GM23338 (cell line): ENCODE data around the gene POLR1A. TPM values are rescaled to one million over a fixed set of nuclear protein-coding genes. Genes with fewer than 3 reads are reported as not detected.

Source experiments
- ATAC-seq: fragments of 200-7000 bp; cut with Tn5 transposase; 3 replicates; pipeline ENCODE4 v1.9.1; 2020
- DNase-seq: peaks from one replicate; pipeline ENCODE4 v3.0.0-alpha.2; 2015; ENCODE audit warnings: low spot score
- H2AFZ ChIP-seq: fragments of 200-600 bp; sonication (generic); 2 replicates; pipeline ENCODE4 v1.8.0; 2016; ENCODE audit warnings: antibody characterized with exemption, mild to moderate bottlenecking, moderate library complexity
- H3F3A ChIP-seq: fragments of 200-600 bp; sonication (generic); replicated peaks from 2 replicates; pipeline ENCODE4 v1.8.0; 2017; ENCODE audit warnings: antibody characterized with exemption, mixed run types, low read depth
- H3K27ac ChIP-seq: fragments of 200-600 bp; sonication (generic); 2 replicates; pipeline ENCODE4 v1.6.1; 2016; ENCODE audit warnings: low read depth
- H3K27me3 ChIP-seq: fragments of 200-600 bp; sonication (generic); 2 replicates; pipeline ENCODE4 v1.8.0; 2016; ENCODE audit warnings: mild to moderate bottlenecking, mixed run types, moderate library complexity; ENCODE audit not compliant: insufficient read depth
- H3K36me3 ChIP-seq: fragments of 200-600 bp; sonication (generic); 2 replicates; pipeline ENCODE4 v1.8.0; 2016; ENCODE audit warnings: mild to moderate bottlenecking; ENCODE audit not compliant: insufficient read depth
- H3K4me1 ChIP-seq: fragments of 200-600 bp; sonication (generic); 2 replicates; pipeline ENCODE4 v1.8.0; 2016; ENCODE audit warnings: mild to moderate bottlenecking, moderate library complexity; ENCODE audit not compliant: insufficient read depth
- H3K4me2 ChIP-seq: fragments of 200-600 bp; sonication (generic); 2 replicates; pipeline ENCODE4 v1.7.1; 2017; ENCODE audit warnings: mixed run types
- H3K4me3 ChIP-seq: fragments of 200-600 bp; sonication (generic); 2 replicates; pipeline ENCODE4 v1.6.1; 2016; ENCODE audit warnings: mixed run types
- H3K79me2 ChIP-seq: fragments of 200-600 bp; sonication (generic); replicated peaks from 2 replicates; pipeline ENCODE4 v1.8.0; 2017; ENCODE audit warnings: mild to moderate bottlenecking; ENCODE audit not compliant: insufficient read depth
- H3K9me2 ChIP-seq: fragments of 200-600 bp; sonication (generic); 2 replicates; pipeline ENCODE4 v1.8.0; 2017; ENCODE audit not compliant: insufficient read depth
- H4K20me1 ChIP-seq: fragments of 200-600 bp; sonication (generic); replicated peaks from 2 replicates; pipeline ENCODE4 v1.8.0; 2017; ENCODE audit warnings: mild to moderate bottlenecking; ENCODE audit not compliant: insufficient read depth
- H3K27ac Mint-ChIP-seq: 2 replicates; pipeline ENCODE4 v1.8.0; 2020; ENCODE audit warnings: inconsistent platforms, mild to moderate bottlenecking, moderate library complexity, mixed read lengths
- H3K27me3 Mint-ChIP-seq: 3 replicates; pipeline ENCODE4 v1.8.0; 2022; ENCODE audit warnings: low read depth, mild to moderate bottlenecking, moderate library complexity, mixed read lengths, inconsistent platforms; ENCODE audit not compliant: insufficient read depth, poor library complexity
- H3K36me3 Mint-ChIP-seq: 3 replicates; pipeline ENCODE4 v1.8.0; 2021; ENCODE audit warnings: low read depth, mild to moderate bottlenecking, inconsistent platforms, moderate library complexity, mixed read lengths
- H3K4me1 Mint-ChIP-seq: 3 replicates; pipeline ENCODE4 v1.8.0; 2020; ENCODE audit warnings: mild to moderate bottlenecking, inconsistent platforms, mixed read lengths
- H3K4me3 Mint-ChIP-seq: 3 replicates; pipeline ENCODE4 v1.8.0; 2021; ENCODE audit warnings: moderate library complexity, mild to moderate bottlenecking, inconsistent platforms, mixed read lengths
- H3K9me3 Mint-ChIP-seq: 3 replicates; pipeline ENCODE4 v1.8.0; 2020; ENCODE audit warnings: moderate library complexity, mild to moderate bottlenecking, inconsistent platforms, mixed read lengths
- CREB1 ChIP-seq: fragments of 250-450 bp; sonication (Bioruptor Pico); IDR thresholded peaks from 2 replicates; pipeline ENCODE4 v1.5.0; 2020; ENCODE audit warnings: low read depth, mild to moderate bottlenecking, moderate library complexity
- EZH2 ChIP-seq: fragments of 200-600 bp; sonication (generic); IDR thresholded peaks from one replicate; pipeline ENCODE4 v1.8.0; 2017; ENCODE audit warnings: antibody characterized with exemption, mild to moderate bottlenecking, low read depth; ENCODE audit not compliant: unreplicated experiment
- EZH2phosphoT487 ChIP-seq: fragments of 200-600 bp; sonication (generic); IDR thresholded peaks from one replicate; pipeline ENCODE4 v1.8.1; 2018; ENCODE audit warnings: antibody characterized with exemption; ENCODE audit not compliant: unreplicated experiment
- JUNB ChIP-seq: IDR thresholded peaks from one replicate; pipeline ENCODE4 v1.6.1; 2016; ENCODE audit warnings: antibody characterized with exemption; ENCODE audit not compliant: unreplicated experiment
- NANOG ChIP-seq: IDR thresholded peaks from 2 replicates; pipeline ENCODE4 v1.6.1; 2016; ENCODE audit warnings: antibody characterized with exemption, borderline replicate concordance
- POLR2AphosphoS5 ChIP-seq: IDR thresholded peaks from 2 replicates; pipeline ENCODE4 v1.6.1; 2016; ENCODE audit warnings: antibody characterized with exemption, low read depth
- STAT1 ChIP-seq: IDR thresholded peaks from one replicate; pipeline ENCODE4 v1.6.1; 2016; ENCODE audit warnings: antibody characterized with exemption; ENCODE audit not compliant: unreplicated experiment
- ZNF114 ChIP-seq: fragments of 250-450 bp; sonication (Bioruptor Pico); IDR thresholded peaks from 2 replicates; pipeline ENCODE4 v1.5.0; 2020; ENCODE audit warnings: mild to moderate bottlenecking, moderate library complexity
- ZNF331 ChIP-seq: fragments of 250-450 bp; sonication (Bioruptor Pico); IDR thresholded peaks from 2 replicates; pipeline ENCODE4 v1.5.0; 2020; ENCODE audit warnings: low read depth, mild to moderate bottlenecking, moderate library complexity
- polyA plus RNA-seq: library from polyadenylated mRNA; unstranded; fragments of >200 nt; fragmentation: Nextera tagmentation; extraction: Ambion mirVana; gene quantifications from 2 replicates; pipeline ENCODE4 v1.2.1, GENCODE V29; 2016
- total RNA-seq: library from RNA; depleted of rRNA; stranded (reverse); fragments of >200 nt; shearing (Covaris generic); gene quantifications from 2 replicates; pipeline ENCODE4 v1.2.3, GENCODE V29; 2014
- TF ChIP-seq, protein P1 (sequence below): IDR thresholded peaks from one replicate; pipeline ENCODE4 v1.6.1; 2018; ENCODE audit warnings: antibody characterized with exemption; ENCODE audit not compliant: unreplicated experiment
- TF ChIP-seq, protein P2 (sequence below), 2 experiments: fragments of 200-600 bp in 1 of 2; sonication (generic) in 1 of 2; conservative IDR thresholded peaks; 2 replicates each; pipeline versions ENCODE4 v1.5.1 to v1.6.1; 2016 to 2017; ENCODE audit warnings: antibody characterized with exemption in 2 of 2, low read depth in 2 of 2, mild to moderate bottlenecking in 2 of 2, moderate library complexity in 1 of 2
- TF ChIP-seq, protein P3 (sequence below): fragments of 250-450 bp; sonication (Bioruptor Pico); IDR thresholded peaks from 2 replicates; pipeline ENCODE4 v1.5.0; 2020; ENCODE audit warnings: mild to moderate bottlenecking, moderate library complexity
- TF ChIP-seq, protein P4 (sequence below): IDR thresholded peaks from 2 replicates; pipeline ENCODE4 v1.6.1; 2016; ENCODE audit warnings: antibody characterized with exemption

Gene POLR1A
- total and polyA plus RNA-seq, 2 experiments from 2014 or later, result 13.8 to 43.2 TPM

DNA sequence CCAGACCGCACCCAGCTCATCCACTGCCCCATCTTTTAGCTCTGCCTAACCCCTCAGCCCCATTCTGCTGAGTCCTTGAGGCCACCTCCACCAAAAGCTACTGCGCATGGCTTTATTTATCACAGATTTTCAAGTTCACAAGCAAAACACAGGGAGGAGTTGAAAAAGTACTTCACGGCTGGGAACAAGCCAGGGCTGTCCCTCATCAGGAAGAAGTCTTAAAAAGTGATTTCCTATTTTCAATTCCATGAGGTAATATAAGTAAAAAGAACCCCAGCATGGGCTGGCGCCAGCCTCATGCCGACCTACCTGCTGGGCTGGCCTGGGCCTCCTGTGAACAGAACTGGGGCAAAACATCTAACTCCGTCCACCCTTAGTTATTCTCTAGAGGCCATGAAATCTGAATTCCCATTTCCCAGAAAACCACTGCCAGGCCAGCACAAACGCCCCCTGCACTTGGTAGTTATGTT is 69.0 kb downstream of the POLR1A start:
- ATAC-seq (no peak), DNase-seq (no peak)
- Histone ChIP-seq H2AFZ (no peak overlapping the region), H3K4me2 (no peak overlapping the region), H3K27ac (no peak overlapping the region), H3K36me3 (peaks cover 30% of the 10 kb centered on the region), H3F3A (no peaks in the 10 kb centered on the region), H4K20me1 (peaks cover 7% of the 10 kb centered on the region), H3K4me3 (no peak overlapping the region), H3K79me2 (no peaks in the 10 kb centered on the region), H3K9me2 (no peaks in the 10 kb centered on the region), H3K27me3 (no peaks in the 10 kb centered on the region), H3K4me1 (no peaks in the 10 kb centered on the region)
- peaks cover 14% of the 10 kb centered on the region; the same call in 2 of the 3 replicates for H3K4me1 Mint-ChIP-seq
- TF ChIP-seq JUNB (no peak), ZNF114 (CRISPR knock-in tag) (no peak), NANOG (no peak), EZH2phosphoT487 (no peak), STAT1 (no peak), ZNF331 (CRISPR knock-in tag) (no peak), EZH2 (no peak), POLR2AphosphoS5 (no peak), CREB1 (CRISPR knock-in tag) (no peak)
- TF ChIP-seq, protein P1, sequence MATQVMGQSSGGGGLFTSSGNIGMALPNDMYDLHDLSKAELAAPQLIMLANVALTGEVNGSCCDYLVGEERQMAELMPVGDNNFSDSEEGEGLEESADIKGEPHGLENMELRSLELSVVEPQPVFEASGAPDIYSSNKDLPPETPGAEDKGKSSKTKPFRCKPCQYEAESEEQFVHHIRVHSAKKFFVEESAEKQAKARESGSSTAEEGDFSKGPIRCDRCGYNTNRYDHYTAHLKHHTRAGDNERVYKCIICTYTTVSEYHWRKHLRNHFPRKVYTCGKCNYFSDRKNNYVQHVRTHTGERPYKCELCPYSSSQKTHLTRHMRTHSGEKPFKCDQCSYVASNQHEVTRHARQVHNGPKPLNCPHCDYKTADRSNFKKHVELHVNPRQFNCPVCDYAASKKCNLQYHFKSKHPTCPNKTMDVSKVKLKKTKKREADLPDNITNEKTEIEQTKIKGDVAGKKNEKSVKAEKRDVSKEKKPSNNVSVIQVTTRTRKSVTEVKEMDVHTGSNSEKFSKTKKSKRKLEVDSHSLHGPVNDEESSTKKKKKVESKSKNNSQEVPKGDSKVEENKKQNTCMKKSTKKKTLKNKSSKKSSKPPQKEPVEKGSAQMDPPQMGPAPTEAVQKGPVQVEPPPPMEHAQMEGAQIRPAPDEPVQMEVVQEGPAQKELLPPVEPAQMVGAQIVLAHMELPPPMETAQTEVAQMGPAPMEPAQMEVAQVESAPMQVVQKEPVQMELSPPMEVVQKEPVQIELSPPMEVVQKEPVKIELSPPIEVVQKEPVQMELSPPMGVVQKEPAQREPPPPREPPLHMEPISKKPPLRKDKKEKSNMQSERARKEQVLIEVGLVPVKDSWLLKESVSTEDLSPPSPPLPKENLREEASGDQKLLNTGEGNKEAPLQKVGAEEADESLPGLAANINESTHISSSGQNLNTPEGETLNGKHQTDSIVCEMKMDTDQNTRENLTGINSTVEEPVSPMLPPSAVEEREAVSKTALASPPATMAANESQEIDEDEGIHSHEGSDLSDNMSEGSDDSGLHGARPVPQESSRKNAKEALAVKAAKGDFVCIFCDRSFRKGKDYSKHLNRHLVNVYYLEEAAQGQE, result no peak
- TF ChIP-seq, protein P2, sequence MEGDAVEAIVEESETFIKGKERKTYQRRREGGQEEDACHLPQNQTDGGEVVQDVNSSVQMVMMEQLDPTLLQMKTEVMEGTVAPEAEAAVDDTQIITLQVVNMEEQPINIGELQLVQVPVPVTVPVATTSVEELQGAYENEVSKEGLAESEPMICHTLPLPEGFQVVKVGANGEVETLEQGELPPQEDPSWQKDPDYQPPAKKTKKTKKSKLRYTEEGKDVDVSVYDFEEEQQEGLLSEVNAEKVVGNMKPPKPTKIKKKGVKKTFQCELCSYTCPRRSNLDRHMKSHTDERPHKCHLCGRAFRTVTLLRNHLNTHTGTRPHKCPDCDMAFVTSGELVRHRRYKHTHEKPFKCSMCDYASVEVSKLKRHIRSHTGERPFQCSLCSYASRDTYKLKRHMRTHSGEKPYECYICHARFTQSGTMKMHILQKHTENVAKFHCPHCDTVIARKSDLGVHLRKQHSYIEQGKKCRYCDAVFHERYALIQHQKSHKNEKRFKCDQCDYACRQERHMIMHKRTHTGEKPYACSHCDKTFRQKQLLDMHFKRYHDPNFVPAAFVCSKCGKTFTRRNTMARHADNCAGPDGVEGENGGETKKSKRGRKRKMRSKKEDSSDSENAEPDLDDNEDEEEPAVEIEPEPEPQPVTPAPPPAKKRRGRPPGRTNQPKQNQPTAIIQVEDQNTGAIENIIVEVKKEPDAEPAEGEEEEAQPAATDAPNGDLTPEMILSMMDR (conservative IDR thresholded peaks at IDR 0.05; ENCODE audit: low read depth in 2 of 2), result no peak
- TF ChIP-seq, protein P3, sequence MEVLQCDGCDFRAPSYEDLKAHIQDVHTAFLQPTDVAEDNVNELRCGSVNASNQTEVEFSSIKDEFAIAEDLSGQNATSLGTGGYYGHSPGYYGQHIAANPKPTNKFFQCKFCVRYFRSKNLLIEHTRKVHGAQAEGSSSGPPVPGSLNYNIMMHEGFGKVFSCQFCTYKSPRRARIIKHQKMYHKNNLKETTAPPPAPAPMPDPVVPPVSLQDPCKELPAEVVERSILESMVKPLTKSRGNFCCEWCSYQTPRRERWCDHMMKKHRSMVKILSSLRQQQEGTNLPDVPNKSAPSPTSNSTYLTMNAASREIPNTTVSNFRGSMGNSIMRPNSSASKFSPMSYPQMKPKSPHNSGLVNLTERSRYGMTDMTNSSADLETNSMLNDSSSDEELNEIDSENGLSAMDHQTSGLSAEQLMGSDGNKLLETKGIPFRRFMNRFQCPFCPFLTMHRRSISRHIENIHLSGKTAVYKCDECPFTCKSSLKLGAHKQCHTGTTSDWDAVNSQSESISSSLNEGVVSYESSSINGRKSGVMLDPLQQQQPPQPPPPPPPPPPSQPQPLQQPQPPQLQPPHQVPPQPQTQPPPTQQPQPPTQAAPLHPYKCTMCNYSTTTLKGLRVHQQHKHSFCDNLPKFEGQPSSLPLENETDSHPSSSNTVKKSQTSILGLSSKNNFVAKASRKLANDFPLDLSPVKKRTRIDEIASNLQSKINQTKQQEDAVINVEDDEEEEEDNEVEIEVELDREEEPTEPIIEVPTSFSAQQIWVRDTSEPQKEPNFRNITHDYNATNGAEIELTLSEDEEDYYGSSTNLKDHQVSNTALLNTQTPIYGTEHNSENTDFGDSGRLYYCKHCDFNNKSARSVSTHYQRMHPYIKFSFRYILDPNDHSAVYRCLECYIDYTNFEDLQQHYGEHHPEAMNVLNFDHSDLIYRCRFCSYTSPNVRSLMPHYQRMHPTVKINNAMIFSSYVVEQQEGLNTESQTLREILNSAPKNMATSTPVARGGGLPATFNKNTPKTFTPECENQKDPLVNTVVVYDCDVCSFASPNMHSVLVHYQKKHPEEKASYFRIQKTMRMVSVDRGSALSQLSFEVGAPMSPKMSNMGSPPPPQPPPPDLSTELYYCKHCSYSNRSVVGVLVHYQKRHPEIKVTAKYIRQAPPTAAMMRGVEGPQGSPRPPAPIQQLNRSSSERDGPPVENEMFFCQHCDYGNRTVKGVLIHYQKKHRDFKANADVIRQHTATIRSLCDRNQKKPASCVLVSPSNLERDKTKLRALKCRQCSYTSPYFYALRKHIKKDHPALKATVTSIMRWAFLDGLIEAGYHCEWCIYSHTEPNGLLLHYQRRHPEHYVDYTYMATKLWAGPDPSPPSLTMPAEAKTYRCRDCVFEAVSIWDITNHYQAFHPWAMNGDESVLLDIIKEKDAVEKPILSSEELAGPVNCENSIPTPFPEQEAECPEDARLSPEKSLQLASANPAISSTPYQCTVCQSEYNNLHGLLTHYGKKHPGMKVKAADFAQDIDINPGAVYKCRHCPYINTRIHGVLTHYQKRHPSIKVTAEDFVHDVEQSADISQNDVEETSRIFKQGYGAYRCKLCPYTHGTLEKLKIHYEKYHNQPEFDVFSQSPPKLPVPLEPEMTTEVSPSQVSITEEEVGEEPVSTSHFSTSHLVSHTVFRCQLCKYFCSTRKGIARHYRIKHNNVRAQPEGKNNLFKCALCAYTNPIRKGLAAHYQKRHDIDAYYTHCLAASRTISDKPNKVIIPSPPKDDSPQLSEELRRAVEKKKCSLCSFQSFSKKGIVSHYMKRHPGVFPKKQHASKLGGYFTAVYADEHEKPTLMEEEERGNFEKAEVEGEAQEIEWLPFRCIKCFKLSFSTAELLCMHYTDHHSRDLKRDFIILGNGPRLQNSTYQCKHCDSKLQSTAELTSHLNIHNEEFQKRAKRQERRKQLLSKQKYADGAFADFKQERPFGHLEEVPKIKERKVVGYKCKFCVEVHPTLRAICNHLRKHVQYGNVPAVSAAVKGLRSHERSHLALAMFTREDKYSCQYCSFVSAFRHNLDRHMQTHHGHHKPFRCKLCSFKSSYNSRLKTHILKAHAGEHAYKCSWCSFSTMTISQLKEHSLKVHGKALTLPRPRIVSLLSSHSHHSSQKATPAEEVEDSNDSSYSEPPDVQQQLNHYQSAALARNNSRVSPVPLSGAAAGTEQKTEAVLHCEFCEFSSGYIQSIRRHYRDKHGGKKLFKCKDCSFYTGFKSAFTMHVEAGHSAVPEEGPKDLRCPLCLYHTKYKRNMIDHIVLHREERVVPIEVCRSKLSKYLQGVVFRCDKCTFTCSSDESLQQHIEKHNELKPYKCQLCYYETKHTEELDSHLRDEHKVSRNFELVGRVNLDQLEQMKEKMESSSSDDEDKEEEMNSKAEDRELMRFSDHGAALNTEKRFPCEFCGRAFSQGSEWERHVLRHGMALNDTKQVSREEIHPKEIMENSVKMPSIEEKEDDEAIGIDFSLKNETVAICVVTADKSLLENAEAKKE, result no peak
- TF ChIP-seq, protein P4, sequence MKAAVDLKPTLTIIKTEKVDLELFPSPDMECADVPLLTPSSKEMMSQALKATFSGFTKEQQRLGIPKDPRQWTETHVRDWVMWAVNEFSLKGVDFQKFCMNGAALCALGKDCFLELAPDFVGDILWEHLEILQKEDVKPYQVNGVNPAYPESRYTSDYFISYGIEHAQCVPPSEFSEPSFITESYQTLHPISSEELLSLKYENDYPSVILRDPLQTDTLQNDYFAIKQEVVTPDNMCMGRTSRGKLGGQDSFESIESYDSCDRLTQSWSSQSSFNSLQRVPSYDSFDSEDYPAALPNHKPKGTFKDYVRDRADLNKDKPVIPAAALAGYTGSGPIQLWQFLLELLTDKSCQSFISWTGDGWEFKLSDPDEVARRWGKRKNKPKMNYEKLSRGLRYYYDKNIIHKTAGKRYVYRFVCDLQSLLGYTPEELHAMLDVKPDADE, result no peak
- H3K9me3 Mint-ChIP-seq, result no peaks in the 10 kb centered on the region
- no peak overlapping the region for H3K4me3 Mint-ChIP-seq
- H3K27ac Mint-ChIP-seq, result peak overlapping the region; percentile 74
- H3K36me3 Mint-ChIP-seq, result peaks cover 87% of the 10 kb centered on the region
- peaks cover 8% of the 10 kb centered on the region for H3K27me3 Mint-ChIP-seq
